HEK293 (cell line): ENCODE data around the gene ROR2.

Experiments
- CTCF ChIP-seq: fragments of 450-650 bp; formaldehyde crosslinking; IDR thresholded peaks from 2 replicates; pipeline ENCODE4 v1.5.1; 2016; ENCODE audit warnings: missing biosample characterization, missing genetic modification characterization
- SALL2 ChIP-seq: fragments of 450-650 bp; formaldehyde crosslinking; IDR thresholded peaks from 2 replicates; pipeline ENCODE4 v1.5.0; 2017; ENCODE audit warnings: missing biosample characterization, mild to moderate bottlenecking, missing genetic modification characterization, borderline replicate concordance
- ZNF121 ChIP-seq: fragments of 450-650 bp; formaldehyde crosslinking; IDR thresholded peaks from 2 replicates; pipeline ENCODE4 v1.5.1; 2016; ENCODE audit warnings: missing biosample characterization, missing genetic modification characterization
- ZNF132 ChIP-seq: fragments of 450-650 bp; formaldehyde crosslinking; IDR thresholded peaks from 2 replicates; pipeline ENCODE4 v1.5.1; 2017; ENCODE audit warnings: missing biosample characterization, missing genetic modification characterization, borderline replicate concordance

DNA sequence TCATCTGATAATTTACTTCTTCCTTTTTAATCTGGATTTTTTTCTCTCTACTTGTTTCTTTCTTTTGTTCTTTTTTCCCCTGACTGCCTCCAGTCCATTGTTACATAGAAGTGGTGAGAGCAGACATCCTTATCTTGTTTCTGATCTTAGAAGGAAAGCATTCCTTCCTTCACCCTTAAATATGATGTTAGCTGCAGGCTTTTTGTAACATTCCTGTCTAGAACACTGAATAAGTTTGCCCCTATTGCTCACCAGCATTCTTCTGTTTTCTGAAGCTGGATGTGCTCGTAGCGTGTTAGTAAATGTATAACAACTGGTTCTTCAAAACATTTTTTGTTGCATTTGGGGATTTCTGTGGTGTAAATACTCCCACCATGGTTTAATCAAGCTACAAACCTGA lies 389.7 kb downstream of the ROR2 start:
- no peak for TF ChIP-seq ZNF132 (tag by site-specific recombination)
- TF ChIP-seq ZNF121 (tag by site-specific recombination), result no peak
- no peak for TF ChIP-seq SALL2
- no peak for TF ChIP-seq CTCF (tag by site-specific recombination)
